Stimulated activated CD4-positive, alpha-beta T cell treated with anti-CD3 and anti-CD28 coated beads, TNF-alpha, amount 100 ng/mL, for 48 hours (primary cell): ENCODE data around the gene RIMS4.
"Not testable (repeated sequence)": the region's sequence is repeated elsewhere in the genome, so short reads cannot be mapped to it uniquely, and the experiment has no call there.

Experiments used
- DNase-seq, 3 donors: peaks; one replicate each; pipeline ENCODE4 v3.0.0-alpha.2; 2020; ENCODE audit warnings: low read depth in 3 of 3

The RIMS4 gene

GRCh38 chr20:44830523-44830922 lies 20.2 kb upstream of the RIMS4 start:
- no peak for DNase-seq

GRCh38 chr20:44829688-44830087 lies 19.3 kb upstream of the RIMS4 start:
- no peak for DNase-seq

GRCh38 chr20:44828640-44829039 lies 18.3 kb upstream of the RIMS4 start:
- DNase-seq: no peak

GRCh38 chr20:44827401-44827800 lies 17.1 kb upstream of the RIMS4 start:
- no peak for DNase-seq

DNA sequence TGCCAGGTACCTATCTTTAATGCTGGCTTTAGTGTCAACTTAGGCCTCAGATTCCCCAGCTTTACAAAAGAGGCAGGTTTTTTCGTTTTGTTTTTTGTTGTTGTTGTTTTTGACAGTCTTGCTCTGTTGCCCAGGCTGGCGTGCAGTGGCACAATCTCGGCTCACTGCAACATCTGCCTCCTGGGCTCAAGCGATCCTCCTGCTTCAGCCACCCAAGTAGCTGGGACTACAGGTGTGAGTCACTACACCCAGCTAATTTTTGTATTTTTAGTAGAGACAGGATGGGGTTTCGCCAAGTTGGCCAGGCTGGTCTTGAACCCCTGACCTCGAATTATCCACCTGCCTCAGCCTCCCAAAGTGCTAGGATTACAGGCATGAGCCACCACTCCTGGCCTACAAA lies 11.2 kb upstream of the RIMS4 start:
- DNase-seq: not testable (repeated sequence)

DNA sequence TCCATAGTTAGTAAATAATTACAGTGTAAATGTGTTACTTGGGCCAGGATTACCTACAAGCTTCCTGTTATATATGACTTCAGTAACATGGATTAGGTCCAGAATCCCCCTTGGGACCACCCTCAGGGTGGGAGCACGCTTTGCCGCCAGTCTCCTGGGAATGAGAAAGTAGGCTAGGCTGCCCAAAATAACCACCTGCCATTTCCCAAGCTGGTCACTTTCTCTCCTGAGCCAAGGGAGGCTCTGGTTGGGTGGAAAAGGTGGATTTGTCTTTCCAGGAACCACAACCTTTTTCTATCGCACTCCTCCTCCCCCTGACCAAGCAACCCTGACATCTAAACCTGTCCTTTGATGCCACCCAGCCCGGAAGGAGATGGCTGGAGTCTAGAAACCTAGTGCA lies 9.6 kb upstream of the RIMS4 start:
- DNase-seq: no peak

DNA sequence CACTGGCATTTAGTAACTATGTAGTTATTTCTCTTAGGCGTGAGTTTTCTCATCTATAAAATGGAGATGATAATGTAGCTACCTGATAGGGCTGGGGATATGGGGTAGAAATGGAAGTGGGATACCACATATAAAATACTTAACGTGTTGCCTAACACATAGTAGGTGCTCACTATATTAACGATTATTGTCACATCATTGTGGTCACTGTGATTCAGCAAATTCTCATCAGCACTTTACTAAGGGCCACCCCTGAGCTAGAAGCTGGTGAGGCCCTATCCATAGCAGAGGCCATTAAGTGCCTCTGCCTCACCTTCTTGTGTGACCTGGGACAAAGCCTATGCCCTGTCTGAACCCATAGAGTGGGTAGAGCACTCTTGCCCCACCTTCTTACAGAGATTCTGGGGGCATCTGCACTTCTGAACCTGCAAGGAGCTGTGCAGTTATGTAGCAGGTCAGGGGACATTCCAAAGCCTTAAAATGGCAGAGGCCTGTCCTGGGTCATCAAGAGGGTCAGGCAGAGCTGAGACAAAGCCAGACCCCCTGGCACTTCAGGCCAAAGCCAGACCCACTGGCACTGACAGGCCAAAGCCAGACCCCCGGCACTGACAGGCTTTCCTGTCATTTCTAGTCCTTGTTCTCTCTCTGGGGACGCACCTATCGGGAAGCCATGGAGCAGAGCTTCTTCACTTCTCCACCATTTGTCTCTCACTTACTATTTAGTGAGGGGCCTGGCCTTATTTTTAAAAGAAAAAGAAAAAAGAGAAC lies 7.0 kb upstream of the RIMS4 start:
- no peak for DNase-seq

DNA sequence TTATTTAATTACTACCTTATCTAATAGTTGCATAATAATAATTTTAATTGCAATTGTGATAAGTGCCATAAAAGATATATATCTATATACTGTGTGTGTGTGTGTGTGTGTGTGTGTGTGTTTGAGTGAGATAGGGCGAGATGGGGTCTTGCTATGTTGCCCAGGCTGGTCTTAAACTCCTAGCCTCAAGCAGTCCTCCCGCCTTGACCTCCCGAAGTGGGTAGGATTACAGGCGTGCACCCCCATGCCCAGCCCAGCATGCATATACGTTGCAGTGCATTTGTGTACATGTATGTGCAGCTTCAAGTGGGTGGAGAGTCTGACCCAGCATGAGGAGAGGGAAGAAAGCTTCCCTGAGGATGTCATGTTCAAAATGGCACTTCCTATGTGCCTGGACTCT lies 4.6 kb upstream of the RIMS4 start:
- DNase-seq: no peak

GRCh38 chr20:44811150-44811685 lies 872 bp upstream of the RIMS4 start:
- no peak for DNase-seq

GRCh38 chr20:44810061-44810390 lies 320 bp downstream of the RIMS4 start:
- no peak for DNase-seq

DNA sequence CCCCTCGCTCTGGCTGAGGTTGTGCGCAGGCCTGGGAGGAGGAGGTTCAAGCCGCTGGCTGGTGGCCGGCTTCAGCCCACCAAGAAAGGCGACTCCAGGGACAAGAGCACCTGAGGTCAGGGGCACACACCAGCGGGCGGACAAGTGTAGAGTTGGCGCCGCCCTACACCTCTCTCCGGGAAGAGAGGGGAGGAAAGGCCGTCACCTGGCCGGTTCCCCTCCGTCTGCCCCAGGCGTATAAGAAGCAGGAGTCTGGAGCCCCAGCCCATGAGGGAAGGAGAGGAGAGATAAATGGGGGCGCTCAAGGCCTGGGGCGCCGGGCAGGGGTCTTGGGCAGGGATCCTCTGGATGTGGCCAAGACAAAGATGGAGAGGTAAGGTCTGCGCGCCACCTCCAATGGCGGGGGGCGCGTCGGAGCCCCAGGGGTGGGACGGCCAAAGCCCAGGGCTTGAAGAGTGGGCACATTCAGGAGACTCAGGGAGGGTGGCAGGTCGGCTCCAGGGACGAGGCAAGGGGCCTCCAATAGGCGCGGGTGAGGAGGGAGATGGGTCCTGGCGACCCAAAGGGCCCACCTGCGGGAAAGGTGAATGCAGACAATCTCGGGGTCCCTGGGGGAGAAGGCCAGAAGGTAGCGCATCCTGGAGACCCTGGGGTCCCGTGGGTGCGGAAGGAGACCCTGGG lies 826 bp downstream of the RIMS4 start:
- no peak for DNase-seq

DNA sequence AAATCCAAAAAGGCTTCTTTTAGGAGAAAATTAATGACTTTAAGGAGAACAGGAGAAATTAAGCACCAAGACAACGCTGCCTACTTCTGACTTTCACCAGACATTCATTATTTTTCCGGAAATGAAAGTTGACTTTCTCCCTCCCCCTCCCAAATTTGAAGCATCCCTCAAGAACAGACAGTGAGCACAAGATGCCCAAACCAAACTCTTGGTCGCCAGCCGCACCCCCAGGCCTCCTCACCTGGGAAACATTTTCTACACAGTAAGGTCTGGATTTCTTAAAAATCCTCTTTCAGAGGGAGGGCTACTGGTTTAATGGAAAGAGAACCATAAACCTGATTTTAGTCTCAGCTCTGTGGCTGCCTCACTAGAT lies 2.7 kb downstream of the RIMS4 start:
- DNase-seq: no peak

DNA sequence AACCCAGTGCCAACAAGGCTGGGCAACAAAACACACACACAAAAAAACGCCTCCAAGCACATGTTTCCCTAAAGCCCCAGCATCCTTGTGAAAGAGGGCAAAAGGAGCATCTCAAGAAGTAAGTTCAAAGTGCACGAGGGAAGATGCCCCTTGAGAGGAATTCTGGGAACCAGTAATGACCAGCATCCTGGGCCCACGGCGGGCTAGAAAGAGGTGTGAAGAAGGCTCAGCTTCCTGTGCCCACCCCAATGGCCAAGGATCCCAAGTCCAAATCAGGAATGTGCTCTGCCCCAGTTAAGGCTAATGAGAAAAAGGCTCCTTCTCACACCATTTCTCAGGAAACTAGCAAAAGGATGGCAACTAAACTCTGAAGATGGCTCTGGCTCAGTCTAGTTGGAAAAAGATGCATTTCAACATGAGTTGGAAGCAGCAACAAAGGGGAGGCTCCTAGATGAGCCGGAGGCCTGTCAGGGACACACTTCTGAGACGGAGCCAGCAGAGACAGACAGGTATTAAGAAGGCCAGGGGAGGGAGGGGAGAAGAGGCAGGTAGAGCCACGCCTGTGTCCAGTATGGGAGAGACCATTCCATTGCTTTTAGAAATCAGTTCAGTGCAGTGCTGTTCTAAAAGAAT lies 3.2 kb downstream of the RIMS4 start:
- DNase-seq: no peak

GRCh38 chr20:44805979-44806620 lies 4.2 kb downstream of the RIMS4 start:
- no peak for DNase-seq

GRCh38 chr20:44805335-44805978 lies 4.9 kb downstream of the RIMS4 start:
- no peak for DNase-seq

GRCh38 chr20:44803383-44803941 lies 6.9 kb downstream of the RIMS4 start:
- no peak for DNase-seq

DNA sequence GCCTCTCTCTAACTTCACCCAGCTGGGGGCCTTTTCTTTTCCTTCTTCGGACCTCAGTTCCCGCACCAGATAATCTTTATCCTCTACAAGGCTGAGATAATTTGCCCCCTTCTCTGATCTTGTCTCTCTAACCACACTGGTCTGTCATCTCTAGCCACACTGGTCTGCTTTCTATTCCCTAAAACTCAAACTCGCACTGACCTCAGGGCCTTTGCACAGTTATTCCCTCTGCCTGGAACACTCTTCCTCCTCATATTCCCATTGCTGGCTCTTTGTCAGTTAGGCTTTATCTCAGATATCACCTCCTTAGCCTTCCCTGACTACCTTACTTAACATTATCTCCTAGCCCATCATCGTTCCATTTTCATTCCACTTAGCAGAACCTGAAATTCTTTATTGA lies 7.6 kb downstream of the RIMS4 start:
- DNase-seq: no peak

- no peak for DNase-seq
Measured at GRCh38 chr20:44800391-44801046, 9.8 kb downstream of the RIMS4 start.

- no peak for DNase-seq
Measured at GRCh38 chr20:44799691-44800090, 10.7 kb downstream of the RIMS4 start.

GRCh38 chr20:44796758-44797457 lies 13.4 kb downstream of the RIMS4 start:
- no peak for DNase-seq
